Panc1 (cell line): ENCODE measurements around the gene PSENEN. TPM values are rescaled to one million over a fixed set of nuclear protein-coding genes. Genes with fewer than 3 reads are reported as not detected.

Experiments
- ATAC-seq: fragments of 200-7000 bp; cut with Tn5 transposase; 2 replicates; pipeline ENCODE4 v1.9.1; 2020; ENCODE audit warnings: mild to moderate bottlenecking, moderate library complexity
- BruUV-seq: library from RNA; stranded (reverse); fragments of 400-500 nt; replicated peaks from 2 replicates; lab custom pipeline; 2021; lab: Mats Ljungman, UMichigan
- CTCF ChIA-PET: fragments of 300-600 bp; sonication (Branson Sonifier 250); formaldehyde crosslinking; loops from one replicate; lab custom pipeline; 2022; ENCODE audit warnings: antibody characterized with exemption; lab: Charles Lee
- POLR2A ChIA-PET: fragments of 300-600 bp; sonication (Branson Sonifier 250); formaldehyde crosslinking; loops from one replicate; lab custom pipeline; 2022; ENCODE audit warnings: antibody characterized with exemption; lab: Charles Lee
- DNase-seq: peaks from one replicate; pipeline ENCODE4 v3.0.0-alpha.2; 2010; ENCODE audit warnings: low read depth, low spot score
- H3K27ac ChIP-seq: 2 replicates; pipeline ENCODE4 v1.5.1; 2011; ENCODE audit warnings: mild to moderate bottlenecking, low read length, inconsistent platforms
- H3K27me3 ChIP-seq: fragments of 200-500 bp; sonication (Bioruptor generic); 2 replicates; pipeline ENCODE4 v1.6.0; 2014; ENCODE audit warnings: low read length, inconsistent platforms; ENCODE audit not compliant: control insufficient read depth, insufficient read depth
- H3K36me3 ChIP-seq: fragments of 200-500 bp; sonication (Bioruptor generic); 2 replicates; pipeline ENCODE4 v1.5.1; 2014; ENCODE audit warnings: inconsistent platforms, mild to moderate bottlenecking, low read length, moderate library complexity; ENCODE audit not compliant: control insufficient read depth, insufficient read depth
- H3K4me1 ChIP-seq: 2 replicates; pipeline ENCODE4 v1.5.1; 2011; ENCODE audit warnings: inconsistent platforms, mild to moderate bottlenecking, low read length, moderate library complexity; ENCODE audit not compliant: control insufficient read depth, insufficient read depth
- H3K4me3 ChIP-seq, 2 experiments: 2 replicates each; pipeline ENCODE4 v1.5.1; 2011 to 2012; ENCODE audit warnings: low read depth in 2 of 2, low read length in 2 of 2, mild to moderate bottlenecking in 2 of 2, inconsistent platforms in 1 of 2, moderate library complexity in 1 of 2
- H3K9me3 ChIP-seq: fragments of 200-500 bp; sonication (Bioruptor generic); 2 replicates; pipeline ENCODE4 v1.5.1; 2014; ENCODE audit warnings: low read depth, mild to moderate bottlenecking, inconsistent platforms, low read length, moderate library complexity; ENCODE audit not compliant: control insufficient read depth, insufficient read depth
- POLR2AphosphoS5 ChIP-seq: IDR thresholded peaks from 2 replicates; pipeline ENCODE4 v1.6.1; 2012; ENCODE audit warnings: mild to moderate bottlenecking, low read depth, low read length, moderate library complexity
- SIN3A ChIP-seq: IDR thresholded peaks from 2 replicates; pipeline ENCODE4 v1.6.1; 2012; ENCODE audit warnings: low read depth, mild to moderate bottlenecking, low read length, moderate library complexity, borderline replicate concordance; ENCODE audit not compliant: insufficient read depth
- TCF7L2 ChIP-seq: IDR thresholded peaks from 2 replicates; pipeline ENCODE4 v1.6.1; 2011; ENCODE audit warnings: mild to moderate bottlenecking, low read depth, low read length, inconsistent platforms
- in situ Hi-C: cut with HindIII; loops from 2 replicates; pipeline ENCODE4 v1.10.0; 2016; ENCODE audit warnings: low sequenced_read_pairs, low pct_unique_long_range_greater_than_20kb
- intact Hi-C: fragments of 100-400 bp; cut with micrococcal nuclease; formaldehyde crosslinking; loops from one replicate; pipeline ENCODE4 v1.10.0; 2022; ENCODE audit not compliant: unreplicated experiment
- total RNA-seq: library from RNA; stranded (reverse); gene quantifications from one replicate; pipeline ENCODE4 v1.2.1, GENCODE V29; 2021; ENCODE audit not compliant: unreplicated experiment
- TF ChIP-seq, protein P1 (sequence below), 2 experiments: IDR thresholded peaks; 2 replicates each; pipeline ENCODE4 v1.6.1; 2011 to 2012; ENCODE audit warnings: low read depth in 2 of 2, control low read depth in 1 of 2, low read length in 1 of 2, mild to moderate bottlenecking in 1 of 2, moderate library complexity in 1 of 2; ENCODE audit not compliant: insufficient read depth in 1 of 2
- TF ChIP-seq, protein P2 (sequence below): fragments of 450-650 bp; IDR thresholded peaks from 2 replicates; pipeline ENCODE4 v1.5.1; 2017; ENCODE audit warnings: mild to moderate bottlenecking

Gene PSENEN
- total RNA-seq, 1 experiment from 2014 or later, result 169 TPM

DNA sequence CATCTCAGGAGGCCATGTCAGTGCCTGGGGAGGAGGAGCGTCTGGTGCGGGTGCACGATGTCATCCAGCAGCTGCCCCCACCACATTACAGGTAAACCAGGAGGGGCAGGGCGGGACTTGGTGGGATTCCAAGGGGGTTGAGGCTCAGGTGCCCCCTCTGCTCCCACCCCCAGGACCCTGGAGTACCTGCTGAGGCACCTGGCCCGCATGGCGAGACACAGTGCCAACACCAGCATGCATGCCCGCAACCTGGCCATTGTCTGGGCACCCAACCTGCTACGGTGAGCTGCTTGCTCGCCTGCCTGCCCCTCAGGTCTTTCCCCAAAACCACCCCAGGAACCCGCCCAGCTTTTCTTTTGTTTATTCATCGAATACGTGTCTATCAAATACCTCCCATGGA, 37.1 kb downstream of the PSENEN start:
- no TSS peak for BruUV-seq
- intact Hi-C loops, result no loop called here
- no peaks in the 10 kb centered on the region for H3K36me3 ChIP-seq
- H3K4me3 ChIP-seq, result no peak overlapping the region
- no peaks in the 10 kb centered on the region for H3K27me3 ChIP-seq
- ATAC-seq (no peak), DNase-seq (no peak)
- no peaks in the 10 kb centered on the region for H3K4me1 ChIP-seq
- H3K27ac ChIP-seq, result no peak overlapping the region
- POLR2A ChIA-PET, result no interaction called here
- H3K9me3 ChIP-seq, result no peaks in the 10 kb centered on the region
- in situ Hi-C loops, result no loop called here
- no peak for TF ChIP-seq SIN3A
- no peak for TF ChIP-seq POLR2AphosphoS5
- TF ChIP-seq, protein P1, sequence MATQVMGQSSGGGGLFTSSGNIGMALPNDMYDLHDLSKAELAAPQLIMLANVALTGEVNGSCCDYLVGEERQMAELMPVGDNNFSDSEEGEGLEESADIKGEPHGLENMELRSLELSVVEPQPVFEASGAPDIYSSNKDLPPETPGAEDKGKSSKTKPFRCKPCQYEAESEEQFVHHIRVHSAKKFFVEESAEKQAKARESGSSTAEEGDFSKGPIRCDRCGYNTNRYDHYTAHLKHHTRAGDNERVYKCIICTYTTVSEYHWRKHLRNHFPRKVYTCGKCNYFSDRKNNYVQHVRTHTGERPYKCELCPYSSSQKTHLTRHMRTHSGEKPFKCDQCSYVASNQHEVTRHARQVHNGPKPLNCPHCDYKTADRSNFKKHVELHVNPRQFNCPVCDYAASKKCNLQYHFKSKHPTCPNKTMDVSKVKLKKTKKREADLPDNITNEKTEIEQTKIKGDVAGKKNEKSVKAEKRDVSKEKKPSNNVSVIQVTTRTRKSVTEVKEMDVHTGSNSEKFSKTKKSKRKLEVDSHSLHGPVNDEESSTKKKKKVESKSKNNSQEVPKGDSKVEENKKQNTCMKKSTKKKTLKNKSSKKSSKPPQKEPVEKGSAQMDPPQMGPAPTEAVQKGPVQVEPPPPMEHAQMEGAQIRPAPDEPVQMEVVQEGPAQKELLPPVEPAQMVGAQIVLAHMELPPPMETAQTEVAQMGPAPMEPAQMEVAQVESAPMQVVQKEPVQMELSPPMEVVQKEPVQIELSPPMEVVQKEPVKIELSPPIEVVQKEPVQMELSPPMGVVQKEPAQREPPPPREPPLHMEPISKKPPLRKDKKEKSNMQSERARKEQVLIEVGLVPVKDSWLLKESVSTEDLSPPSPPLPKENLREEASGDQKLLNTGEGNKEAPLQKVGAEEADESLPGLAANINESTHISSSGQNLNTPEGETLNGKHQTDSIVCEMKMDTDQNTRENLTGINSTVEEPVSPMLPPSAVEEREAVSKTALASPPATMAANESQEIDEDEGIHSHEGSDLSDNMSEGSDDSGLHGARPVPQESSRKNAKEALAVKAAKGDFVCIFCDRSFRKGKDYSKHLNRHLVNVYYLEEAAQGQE (IDR thresholded peaks at IDR 0.05; ENCODE audit: insufficient read depth in 1 of 2, low read depth in 2 of 2, low read length in 1 of 2), result no peak
- TF ChIP-seq, protein P2, sequence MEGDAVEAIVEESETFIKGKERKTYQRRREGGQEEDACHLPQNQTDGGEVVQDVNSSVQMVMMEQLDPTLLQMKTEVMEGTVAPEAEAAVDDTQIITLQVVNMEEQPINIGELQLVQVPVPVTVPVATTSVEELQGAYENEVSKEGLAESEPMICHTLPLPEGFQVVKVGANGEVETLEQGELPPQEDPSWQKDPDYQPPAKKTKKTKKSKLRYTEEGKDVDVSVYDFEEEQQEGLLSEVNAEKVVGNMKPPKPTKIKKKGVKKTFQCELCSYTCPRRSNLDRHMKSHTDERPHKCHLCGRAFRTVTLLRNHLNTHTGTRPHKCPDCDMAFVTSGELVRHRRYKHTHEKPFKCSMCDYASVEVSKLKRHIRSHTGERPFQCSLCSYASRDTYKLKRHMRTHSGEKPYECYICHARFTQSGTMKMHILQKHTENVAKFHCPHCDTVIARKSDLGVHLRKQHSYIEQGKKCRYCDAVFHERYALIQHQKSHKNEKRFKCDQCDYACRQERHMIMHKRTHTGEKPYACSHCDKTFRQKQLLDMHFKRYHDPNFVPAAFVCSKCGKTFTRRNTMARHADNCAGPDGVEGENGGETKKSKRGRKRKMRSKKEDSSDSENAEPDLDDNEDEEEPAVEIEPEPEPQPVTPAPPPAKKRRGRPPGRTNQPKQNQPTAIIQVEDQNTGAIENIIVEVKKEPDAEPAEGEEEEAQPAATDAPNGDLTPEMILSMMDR, result no peak
- no peak for TF ChIP-seq TCF7L2
- CTCF ChIA-PET, result no interaction called here

DNA sequence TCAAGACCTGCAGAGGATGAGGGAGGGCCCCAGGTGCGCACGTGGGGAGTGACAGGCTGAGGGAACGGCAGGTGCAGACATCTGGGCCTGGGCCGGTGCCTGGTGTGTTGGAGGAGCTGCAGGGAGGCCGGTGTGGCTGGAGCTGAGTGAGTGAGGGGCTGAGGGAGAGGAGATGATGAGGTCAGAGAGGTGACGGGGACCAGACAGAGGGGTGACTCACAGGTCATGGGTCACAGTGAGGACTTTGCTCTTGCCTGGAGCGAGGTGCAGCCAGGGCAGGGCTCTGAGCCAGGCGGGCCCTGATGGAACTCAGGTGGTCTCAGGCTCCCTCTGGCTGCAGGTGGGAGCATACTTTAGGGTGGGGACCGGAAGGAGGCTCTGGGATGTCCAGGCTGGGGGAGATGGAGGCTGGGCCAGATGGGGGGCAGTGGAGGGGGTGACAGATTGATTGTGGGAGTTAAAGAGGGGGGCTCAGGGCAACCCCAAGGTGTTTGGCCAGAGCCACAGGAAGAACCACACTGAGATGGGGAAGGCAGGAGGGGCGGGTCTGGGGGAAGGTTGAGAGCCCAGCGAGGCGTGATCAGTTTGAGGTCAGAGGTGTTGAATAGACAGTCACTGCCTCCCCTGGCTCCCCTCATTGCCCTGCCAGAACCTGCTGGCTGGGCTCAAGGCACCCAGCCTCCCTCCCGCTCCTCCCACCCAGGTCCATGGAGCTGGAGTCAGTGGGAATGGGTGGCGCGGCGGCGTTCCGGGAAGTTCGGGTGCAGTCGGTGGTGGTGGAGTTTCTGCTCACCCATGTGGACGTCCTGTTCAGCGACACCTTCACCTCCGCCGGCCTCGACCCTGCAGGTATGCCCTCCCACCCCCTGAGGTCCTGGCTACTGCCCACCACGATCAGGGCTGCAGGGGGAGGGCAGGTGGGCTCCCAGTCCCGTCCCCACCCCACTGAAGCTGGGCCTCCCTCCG, 38.3 kb downstream of the PSENEN start:
- Histone ChIP-seq H3K36me3 (no peaks in the 10 kb centered on the region), H3K9me3 (no peaks in the 10 kb centered on the region), H3K4me3 (no peak overlapping the region), H3K27me3 (no peaks in the 10 kb centered on the region), H3K4me1 (no peaks in the 10 kb centered on the region; the same call in 1 of the 2 replicates), H3K27ac (no peak overlapping the region)
- BruUV-seq, result no TSS peak
- ChIA-PET CTCF (interaction anchor here (0.6 to 0.7 kb wide), 2 partner anchors 22 to 36 kb away, joined by 4 read pairs; no protein-coding TSS in a partner anchor), POLR2A (interaction anchor here (0.7 kb wide), 1 partner anchor 72 kb away, joined by 15 read pairs; no protein-coding TSS in a partner anchor)
- ATAC-seq (no peak), DNase-seq (no peak)
- intact Hi-C loops (no loop called here), in situ Hi-C loops (no loop called here)
- TF ChIP-seq SIN3A (no peak), TCF7L2 (no peak), POLR2AphosphoS5 (no peak)
- TF ChIP-seq, protein P1 (IDR thresholded peaks at IDR 0.05; ENCODE audit: insufficient read depth in 1 of 2, low read depth in 2 of 2, low read length in 1 of 2), result no peak
- TF ChIP-seq, protein P2, result no peak
